GM19035 (cell line): ENCODE data around the gene NTHL1.
"Not testable (repeated sequence)": the region's sequence is repeated elsewhere in the genome, so short reads cannot be mapped to it uniquely, and the experiment has no call there.

ENCODE experiments used
- ATAC-seq: cut with Tn5 transposase; IDR thresholded peaks from one replicate; pipeline ENCODE4 v1.9.1; 2021; ENCODE audit not compliant: unreplicated experiment

The NTHL1 gene

GRCh38 chr16:2011726-2012125 lies 35.9 kb downstream of the NTHL1 start:
- not testable (repeated sequence) for ATAC-seq

DNA sequence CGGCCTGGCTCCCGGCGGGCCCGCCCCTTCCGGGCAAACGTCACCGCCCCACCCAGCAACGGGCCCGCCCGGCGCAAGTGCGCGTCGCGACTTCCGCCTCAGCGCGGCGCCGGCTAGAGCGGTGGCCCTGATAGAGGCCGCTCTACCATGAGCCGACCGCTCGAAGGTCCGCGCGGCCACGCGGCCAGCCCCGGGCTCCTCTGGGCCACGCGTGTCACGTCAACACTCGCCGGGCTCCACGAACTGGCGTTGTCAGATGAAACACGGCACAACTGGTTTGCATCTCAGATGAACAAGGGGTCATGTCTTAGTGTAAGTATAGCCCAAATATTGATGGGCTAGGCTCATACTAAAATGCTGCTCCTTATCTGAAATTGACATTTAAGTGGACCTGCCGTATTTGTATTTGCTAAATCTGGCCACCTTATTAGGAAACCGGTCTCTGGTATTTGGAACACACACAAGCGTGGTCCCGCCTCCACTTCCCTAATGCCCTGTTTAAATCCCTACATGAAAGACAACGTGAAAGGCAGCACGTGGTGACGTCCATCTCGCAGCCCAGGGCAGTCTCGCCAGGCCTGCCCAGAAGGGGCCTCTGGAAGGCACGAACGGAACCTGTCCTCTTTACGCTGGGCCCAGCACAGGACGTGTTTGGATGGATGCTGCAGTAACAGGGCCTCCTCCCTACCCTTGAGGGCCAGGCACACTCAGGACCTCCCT lies 37.7 kb downstream of the NTHL1 start, which contains the start of gene ZNF598:
ZNF598 (minus strand) TSS at position 31 of the 720 bp plus-strand sequence.
- ATAC-seq, result peak; percentile 88

DNA sequence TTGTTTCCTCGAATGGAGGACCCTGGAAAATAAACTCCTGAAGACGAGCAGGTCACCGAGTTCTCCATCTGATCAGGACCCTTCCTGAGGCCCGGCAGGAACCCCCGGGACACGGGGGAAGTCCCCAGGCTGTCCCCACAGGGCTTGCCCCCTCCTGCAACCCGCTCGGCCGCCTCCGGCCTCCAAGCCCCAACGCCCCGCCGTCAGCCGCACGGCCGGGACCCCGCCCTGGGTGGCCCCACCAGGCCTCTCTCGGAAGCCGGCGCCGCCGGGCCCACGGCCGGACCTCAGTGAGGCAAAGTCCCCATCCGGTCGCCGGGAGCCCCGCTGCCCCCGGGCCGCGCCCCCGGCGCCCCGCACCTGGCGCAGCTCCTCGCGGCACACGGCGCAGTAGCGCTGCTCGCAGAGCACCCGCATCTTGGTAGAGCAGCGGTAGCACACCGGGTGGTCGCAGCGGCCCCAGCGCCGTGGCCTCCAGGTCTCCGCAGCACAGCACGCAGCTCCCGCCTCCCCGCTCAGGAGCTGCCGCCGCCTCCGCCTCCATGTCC lies 38.4 kb downstream of the NTHL1 start:
- peak; percentile 39 for ATAC-seq

DNA sequence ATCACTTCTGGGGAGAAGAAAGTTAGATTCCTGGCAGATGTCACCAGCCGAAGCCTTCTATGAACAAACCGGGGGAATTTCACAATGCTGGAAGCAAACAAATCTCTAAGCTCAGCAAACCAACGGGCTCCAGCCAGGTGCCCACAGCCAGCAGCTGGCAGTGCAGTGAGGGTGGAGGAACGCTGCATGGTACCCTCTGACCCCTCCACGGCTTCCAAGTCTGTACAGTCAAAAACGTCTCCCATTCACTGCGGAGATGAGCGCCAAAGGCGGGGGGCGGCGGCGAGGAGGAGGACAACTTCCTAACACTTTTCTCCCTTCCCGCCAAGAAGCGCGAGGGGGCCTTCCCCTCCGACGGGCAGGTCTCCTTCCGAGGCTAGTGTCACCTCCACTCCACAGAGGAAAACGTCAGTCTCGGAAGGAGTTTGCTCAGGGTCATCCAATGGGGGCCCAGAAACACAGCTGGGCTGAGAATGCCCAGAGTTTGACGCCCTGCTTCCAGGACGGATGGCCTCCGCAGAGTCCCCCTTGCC lies 38.9 kb downstream of the NTHL1 start:
- no peak for ATAC-seq

DNA sequence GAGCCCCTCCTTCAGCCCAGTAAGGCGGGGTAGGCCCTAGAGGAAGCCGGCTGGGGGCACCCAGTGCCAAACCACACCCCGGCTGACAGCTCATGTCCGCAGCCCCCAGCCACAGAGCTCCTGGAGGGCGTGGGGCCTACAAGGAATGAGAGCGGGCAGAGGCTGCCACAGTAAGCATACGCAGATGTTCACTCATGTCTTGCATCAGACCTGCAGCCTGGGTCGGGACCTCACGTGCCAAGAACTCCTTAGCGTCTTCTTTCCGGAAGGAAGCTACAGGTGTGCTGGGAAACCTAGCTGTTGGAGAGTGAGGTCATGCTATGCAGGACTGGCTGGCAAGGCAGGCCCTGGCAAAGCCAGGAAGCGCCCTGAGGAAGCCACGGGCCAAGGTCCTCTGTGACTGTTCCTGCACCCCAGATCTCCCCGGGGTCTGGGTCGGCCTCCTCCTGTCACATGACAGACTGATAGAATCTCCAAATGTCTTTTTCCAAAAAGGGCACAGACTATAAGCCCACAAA lies 39.6 kb downstream of the NTHL1 start:
- ATAC-seq, result no peak

DNA sequence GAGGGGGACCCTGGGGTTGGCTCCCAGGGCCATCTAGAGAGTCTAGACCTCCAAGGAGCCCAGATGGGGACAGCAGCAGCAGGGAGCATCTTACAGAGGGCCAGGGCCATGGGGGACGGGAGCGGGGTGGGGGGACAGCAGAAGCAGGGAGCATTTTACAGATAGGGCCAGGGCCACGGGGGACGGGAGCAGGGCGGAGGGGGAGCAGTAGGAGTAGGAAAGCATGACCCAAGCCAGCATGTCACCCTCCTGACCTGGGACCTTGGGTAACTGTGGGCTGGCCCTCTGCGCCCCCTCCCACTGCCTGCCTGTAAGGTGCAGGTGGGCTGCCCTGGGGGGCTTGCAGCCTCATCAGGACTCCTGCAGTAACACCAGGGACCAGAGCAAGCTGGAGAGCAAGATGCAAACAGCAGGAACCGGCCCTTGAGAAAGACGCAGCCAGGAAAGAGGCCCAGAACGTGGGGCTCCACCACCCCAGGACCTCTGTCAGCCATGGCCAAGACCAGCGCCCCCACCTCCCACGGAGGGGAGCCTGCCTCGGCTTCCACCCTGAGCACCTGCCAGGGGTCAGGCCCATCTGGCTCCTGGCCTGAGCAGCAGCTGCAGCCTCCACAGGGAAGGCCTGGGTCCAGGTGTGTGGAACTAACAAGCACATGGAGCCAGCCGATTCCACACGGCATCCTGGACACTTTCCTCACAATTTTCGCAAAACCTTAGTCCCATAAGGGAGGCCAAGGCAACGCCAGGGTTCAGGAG lies 40.4 kb downstream of the NTHL1 start:
- ATAC-seq, result no peak

DNA sequence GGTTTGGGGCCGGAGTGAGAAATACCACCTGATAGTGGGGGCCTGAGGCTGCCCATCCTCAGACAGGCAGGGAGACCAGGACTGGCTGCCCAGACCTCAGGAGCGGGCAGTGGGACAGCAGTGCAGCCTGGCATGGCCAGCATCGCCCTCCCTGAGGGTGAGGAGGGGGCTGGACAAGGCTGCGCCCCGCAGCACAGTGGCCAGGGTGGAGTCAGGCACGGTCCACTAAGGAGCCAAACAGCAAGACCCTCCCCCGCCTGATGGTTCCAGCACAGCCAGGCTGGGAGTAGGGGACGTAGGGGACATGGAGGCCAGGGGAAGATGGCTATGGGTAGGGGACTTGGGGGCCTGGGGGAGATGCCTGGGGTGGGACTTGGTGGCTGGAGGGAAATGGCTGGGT lies 41.3 kb downstream of the NTHL1 start:
- no peak for ATAC-seq

DNA sequence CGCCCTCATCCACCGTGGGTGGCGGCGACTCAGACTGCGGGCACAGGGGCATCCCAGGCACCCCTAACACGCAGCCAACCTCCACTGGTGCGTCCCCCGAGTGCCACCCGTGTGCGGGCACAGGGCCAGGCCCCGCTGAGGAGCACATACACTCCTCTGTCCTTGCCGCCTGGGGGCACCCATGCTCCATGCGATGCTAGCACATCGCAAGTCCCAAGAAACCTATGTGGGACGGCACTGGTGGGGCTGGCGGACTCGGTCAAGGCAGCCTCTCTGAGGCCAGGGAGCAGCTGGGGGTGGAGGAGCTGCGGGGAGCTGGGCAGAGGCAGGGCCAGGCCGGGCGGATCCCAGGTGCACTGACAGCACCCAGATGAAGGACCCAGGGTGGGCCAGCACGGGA lies 42.0 kb downstream of the NTHL1 start:
- ATAC-seq, result no peak

GRCh38 chr16:2004795-2005517 lies 42.7 kb downstream of the NTHL1 start:
- ATAC-seq, result no peak

GRCh38 chr16:2003827-2004641 lies 43.6 kb downstream of the NTHL1 start:
- ATAC-seq, result no peak

DNA sequence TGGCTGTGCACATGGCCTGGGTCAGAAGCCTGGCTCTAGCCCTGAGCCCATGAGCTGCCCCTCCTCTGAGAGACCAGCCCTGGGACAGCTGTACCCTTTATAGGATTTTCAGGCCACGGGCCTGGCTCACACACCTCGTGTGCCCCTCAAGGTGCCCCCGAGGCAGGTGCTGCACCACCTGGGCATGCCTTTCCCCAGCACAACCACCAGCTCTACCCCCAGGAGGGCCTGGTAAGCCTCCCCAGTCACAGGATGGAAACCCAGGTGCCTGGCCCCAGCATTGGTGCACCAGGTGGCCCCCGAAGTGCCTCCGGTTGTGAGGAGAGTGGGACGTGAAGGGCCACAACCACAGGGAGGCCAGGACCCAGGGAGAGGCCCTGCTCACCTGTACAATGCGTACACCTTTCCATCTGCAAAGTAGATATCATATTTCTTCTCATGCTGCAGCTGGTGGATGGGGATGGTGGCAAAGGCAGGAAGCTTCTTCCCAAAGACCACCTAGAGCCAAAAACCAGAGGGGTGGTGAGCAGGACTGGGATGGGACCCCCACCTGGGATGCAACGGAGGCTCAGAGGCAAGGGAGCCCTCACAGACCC lies 44.3 kb downstream of the NTHL1 start:
- ATAC-seq, result no peak

DNA sequence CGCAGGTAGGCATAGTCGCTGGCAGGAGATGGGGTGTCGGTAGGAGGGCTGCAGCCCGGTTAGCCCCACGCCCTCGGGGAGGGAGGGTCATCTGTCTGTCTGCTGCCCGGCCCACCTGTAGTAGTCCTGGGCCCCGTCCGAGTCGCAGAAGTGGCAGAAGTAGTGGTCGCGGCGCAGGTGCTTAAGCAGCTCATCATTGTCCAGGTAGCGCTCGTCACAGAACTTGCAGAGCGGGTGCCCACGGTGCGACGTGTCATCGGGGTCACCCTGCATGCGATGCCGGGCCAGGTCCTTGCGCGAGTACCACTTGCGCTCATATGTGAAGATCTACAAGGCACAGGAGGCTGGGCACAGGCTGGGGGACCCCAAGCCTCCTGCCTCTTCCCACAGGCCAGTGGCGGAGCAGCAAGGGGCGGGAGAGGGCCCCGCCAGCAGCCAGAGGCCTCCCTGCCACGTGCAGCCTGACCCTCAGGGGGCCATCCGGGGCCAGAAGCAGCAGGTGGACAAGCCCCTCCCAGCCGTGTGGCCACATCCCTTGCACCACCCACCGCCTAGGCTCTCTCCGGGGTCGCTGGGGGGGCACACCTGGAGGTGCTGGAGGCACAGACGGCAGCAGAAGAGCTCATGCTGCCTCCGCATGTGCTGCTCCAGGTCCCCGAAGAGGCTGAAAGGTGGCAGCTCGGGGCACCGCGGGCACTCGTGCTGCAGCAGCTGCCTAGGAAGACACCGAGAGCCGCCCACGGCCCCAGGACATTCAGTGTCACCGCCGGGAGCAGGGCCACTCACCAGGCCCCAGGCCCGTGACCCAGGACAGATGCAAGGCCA lies 45.0 kb downstream of the NTHL1 start:
- ATAC-seq, result no peak

DNA sequence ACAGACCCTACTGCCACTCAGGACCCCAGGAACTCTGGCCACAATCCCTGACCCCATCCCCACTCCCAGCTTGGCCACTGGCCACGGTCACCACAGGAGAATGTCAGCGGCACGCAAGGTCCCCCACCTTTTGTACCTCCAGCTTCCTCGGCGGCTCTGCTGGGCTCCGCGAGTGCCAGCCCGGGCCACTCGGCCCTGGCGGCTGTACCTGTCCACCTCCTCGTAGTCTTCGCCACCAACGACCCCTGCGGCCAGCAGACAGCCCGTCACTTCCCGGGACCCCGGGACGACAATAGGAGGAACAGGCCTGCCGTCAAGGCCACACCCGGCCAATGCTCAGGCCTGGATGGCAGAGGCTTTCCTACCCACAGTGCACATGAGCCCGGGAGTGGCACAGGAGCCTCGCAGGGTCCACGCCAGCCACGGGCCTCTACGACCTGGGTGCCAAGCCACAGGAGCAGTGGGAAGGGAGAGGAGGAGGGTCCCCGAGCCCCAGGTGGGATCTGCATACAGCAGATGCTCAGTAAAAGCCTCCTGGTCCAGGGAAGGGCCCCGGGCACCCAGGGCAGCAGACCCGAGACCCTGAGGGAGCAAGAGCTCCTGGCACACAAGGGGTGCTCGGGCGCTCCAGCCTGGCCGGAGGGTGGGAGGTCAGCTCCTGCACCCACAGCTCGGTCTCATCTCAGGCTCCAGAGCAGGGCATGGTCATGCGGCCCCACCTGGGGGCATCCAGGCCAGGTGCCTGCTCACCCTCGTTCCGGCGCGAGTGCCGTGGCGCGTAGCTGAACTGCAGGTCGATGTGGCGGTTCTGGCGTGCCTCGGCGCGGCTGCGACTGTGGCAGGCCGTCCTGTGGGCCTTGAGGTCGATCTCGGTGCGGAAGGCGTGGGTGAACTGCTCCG lies 45.9 kb downstream of the NTHL1 start:
- no peak for ATAC-seq

GRCh38 chr16:2001035-2001434 lies 46.6 kb downstream of the NTHL1 start:
- ATAC-seq, result no peak

DNA sequence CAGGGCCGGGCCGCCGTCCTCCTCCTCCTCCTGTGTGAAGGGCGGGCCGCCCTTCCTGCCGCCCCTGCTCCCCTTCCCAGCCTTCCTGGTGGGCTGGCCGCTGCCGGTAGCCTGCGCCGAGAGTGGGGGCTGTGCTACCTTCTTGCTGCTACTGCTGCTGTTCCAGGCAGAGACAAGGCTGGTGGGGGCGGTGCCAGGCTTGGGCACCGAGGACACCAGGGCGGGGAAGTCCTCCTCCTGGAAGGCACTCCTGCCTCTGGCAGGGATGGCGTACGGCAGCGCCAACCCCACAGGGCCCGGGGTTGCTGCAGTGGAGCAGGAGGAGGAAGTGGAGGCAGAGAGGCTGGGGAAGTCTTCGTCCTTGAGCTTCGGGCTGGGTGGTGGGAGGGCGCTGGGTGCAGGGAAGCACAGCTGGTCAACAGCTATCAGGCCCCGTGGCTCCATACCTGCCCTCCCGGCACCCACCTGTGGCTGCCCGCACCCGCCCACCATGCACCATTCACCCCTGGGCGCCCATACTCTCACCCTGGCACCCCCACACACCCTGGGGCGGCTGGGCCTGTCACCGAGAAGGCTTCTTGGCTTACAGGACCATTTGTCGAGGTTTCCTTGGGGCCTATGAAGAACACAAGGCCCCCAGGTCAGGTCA lies 47.6 kb downstream of the NTHL1 start:
- ATAC-seq, result no peak

DNA sequence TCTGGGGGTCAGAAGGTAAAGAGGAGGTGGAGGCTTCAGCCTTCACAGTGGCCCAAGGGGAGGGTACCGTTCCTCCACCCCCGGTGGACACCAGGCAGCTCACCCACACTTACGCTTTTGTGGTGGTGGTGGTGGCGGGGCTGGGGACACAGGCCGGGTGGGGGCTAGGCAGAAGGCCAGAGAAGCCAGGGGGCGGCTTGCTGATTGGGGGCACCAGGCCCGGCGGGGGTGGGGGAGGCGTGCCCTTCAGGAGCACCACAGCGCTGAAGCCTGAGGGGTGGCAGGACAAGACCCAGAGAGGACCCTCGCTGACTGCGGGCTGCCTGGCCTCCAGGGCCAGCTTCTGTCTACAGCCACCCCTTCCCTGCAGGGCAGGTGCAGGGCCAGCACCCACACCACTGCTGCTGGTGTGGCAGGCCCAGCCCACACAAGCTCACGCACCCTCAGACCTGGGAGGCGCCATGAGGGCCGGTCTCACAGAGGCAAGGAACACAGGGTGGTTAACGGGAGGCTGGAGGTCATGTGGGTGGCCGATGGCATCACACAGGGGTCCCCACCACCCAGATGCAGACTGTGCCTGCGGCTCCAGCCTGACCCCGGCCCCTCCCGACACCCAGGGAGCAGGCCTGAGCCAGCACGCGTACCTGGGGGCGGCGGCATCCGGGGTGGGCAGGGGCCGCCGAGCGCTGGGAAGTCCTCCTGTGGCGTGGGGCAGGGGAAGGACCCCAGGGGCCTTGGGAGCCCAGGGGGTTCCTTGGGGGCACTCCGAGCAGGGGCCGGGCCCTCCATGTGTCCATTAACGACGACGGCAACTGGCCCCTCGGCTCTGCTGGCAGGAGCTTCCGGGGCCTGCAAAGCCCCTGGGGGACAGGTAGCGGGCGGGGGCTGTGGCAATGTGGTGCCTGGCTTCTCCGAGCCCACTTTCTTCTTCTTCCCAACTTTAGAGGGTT lies 48.5 kb downstream of the NTHL1 start:
- ATAC-seq, result no peak
